ENCODE data around the gene ADRB2.

Gene ADRB2

GRCh38 chr5:148805326-148806290 is 20.8 kb upstream of the ADRB2 start:
- no peak for DNase-seq

DNA sequence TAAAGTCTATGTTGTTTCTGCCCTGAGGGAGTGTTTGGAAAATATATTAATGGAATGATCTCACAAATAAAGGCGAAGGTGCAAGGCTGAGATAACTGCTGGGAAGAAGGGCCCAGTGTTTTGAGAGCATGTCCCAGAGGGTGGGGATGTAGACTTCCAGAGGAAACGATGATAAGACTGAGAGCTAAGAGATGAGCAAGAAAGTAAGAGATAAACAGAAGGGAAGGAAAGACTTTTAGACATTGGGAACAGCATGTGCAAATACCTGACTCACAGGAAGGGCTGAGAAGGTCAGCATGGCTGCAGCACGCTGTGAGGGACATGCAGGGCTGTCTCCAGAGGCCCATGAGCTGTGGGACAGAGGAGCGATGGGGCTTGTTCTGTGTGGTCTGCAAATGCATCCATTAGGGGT is 19.9 kb upstream of the ADRB2 start:
- no peak for DNase-seq

DNA sequence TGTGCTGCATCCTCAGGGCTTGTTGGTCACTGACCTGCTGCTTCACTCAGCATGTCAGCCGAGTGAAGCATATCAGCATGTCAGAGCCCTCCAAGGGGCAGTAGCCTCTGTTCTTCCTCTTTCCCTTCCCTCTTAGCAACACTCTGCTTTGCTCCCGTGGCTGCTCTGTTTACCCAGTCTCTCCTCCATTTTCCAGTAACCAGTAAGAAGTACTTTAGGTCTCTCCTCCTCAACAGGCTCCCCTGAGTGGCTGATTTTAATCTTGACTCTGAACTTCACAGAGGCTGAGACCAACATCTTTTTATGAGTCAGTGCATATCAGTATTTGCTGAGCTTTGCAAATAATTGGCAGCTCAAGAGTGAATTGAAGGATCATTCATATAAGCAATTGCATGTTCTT is 18.6 kb upstream of the ADRB2 start:
- no peak for DNase-seq

DNA sequence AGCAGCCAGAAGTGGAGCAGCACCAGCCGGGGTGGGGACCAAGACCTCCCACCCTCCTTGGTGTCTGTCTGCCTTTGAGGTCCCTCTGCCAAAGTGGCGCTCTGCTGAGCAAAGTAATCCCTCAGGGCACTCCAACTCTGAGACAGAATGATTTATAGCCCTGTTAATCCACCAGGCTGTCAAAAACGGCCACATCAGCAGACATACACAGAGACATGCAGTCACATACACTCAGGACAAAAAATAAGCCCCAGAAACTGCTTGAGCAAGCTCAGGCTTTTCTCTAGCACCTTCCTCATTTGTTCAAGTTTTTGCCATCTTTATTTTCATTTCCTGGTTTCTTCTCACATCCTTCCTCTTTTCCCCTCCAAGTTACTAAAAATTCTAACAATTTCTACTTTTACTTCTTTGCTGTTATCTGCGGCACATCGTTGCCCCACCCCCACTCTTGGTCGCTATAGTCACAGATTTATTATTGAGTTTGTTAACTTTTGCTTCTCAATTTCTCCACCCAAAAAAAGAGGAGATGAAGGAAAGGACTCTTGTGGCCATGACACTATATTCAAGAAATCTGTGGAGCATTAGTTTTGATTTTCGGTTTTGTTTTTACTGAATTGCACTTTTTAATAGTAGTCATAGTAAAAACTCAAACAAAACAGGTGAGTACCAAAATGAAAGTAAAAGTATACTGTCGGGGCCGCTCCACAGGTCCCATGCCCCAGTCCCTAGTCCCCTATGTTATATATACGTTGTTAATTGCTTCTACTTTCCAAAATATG is 17.4 kb upstream of the ADRB2 start:
- DNase-seq: peak; percentile 56

- DNase-seq: no peak
These were observed 16.5 kb upstream of the ADRB2 start for GRCh38 chr5:148809781-148810524.

- DNase-seq: no peak
These were observed 15.6 kb upstream of the ADRB2 start for GRCh38 chr5:148810823-148811222.

GRCh38 chr5:148811756-148812155 is 14.7 kb upstream of the ADRB2 start:
- no peak for DNase-seq

DNA sequence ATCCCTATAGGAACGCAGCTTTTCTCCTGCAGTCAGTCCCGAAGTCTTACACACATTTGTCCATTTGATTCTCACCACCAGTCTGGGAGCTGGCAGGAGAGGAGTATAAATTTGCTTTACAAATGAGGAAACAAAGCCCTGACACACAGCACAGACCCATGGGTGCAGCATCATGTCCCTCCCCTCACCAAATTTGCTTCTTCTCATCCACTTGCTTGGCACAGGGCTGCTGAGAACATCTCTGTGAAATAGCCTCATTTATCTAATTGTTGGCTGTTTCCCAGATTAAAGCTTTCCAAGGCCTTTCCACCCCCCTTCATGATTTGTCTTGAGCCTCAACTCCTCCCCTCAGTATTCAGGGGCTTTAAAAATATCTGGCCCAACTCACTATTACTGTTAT is 11.3 kb upstream of the ADRB2 start:
- DNase-seq: no peak

DNA sequence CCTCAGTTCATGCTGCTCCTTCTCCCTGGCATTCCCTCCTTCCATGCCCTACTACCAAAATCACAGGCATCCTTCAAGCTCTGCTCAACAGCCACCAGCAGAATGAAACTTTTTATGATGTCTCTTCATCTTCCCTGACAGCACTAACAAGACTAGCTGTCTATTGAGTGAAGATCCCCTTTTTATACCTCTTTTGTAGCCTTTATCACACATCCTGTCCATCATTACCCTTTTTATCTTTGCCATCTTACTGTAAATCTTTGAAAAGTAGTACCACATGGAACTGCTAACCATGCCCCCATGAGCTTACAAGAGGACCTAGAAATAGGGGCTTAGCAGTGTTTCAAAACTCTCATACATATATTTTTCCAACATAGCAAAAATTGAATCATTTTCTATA is 10.8 kb upstream of the ADRB2 start:
- no peak for DNase-seq

GRCh38 chr5:148816357-148816756 is 10.1 kb upstream of the ADRB2 start:
- no peak for DNase-seq

- DNase-seq: no peak
These were observed 9.6 kb upstream of the ADRB2 start for GRCh38 chr5:148816782-148817181.

DNA sequence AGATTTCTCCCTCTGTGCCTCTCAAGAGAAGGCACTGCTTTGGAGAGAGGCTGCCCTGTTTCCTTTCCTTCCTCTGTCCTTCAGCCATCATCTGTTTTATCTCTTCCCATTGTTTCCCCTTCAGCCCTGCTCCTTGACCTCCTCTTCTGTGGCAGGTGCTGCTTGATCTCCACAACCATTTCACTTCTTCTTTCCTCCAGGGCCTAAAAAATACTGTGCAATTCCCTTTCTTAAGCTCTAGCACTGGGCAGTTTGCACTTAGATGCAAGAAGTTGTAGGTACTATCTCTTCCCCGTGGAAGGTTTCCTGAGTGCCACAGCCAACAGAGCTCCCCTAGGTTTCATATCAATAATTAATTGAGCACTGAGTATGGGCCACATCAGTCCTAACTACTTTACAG is 8.8 kb upstream of the ADRB2 start:
- DNase-seq: no peak

- DNase-seq: peak; percentile 28
These were observed 5.7 kb upstream of the ADRB2 start for GRCh38 chr5:148820461-148821395.

GRCh38 chr5:148823871-148824270 is 2.5 kb upstream of the ADRB2 start:
- DNase-seq: no peak

- no peak for DNase-seq
These were observed 727 bp upstream of the ADRB2 start for GRCh38 chr5:148825716-148826052.

DNA sequence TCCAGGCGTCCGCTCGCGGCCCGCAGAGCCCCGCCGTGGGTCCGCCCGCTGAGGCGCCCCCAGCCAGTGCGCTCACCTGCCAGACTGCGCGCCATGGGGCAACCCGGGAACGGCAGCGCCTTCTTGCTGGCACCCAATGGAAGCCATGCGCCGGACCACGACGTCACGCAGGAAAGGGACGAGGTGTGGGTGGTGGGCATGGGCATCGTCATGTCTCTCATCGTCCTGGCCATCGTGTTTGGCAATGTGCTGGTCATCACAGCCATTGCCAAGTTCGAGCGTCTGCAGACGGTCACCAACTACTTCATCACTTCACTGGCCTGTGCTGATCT is 294 bp downstream of the ADRB2 start:
- no peak for DNase-seq

DNA sequence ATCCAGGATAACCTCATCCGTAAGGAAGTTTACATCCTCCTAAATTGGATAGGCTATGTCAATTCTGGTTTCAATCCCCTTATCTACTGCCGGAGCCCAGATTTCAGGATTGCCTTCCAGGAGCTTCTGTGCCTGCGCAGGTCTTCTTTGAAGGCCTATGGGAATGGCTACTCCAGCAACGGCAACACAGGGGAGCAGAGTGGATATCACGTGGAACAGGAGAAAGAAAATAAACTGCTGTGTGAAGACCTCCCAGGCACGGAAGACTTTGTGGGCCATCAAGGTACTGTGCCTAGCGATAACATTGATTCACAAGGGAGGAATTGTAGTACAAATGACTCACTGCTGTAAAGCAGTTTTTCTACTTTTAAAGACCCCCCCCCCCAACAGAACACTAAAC is 1.3 kb downstream of the ADRB2 start:
- DNase-seq: no peak

GRCh38 chr5:148828511-148829247 is 2.3 kb downstream of the ADRB2 start:
- DNase-seq: no peak

GRCh38 chr5:148829248-148829594 is 2.8 kb downstream of the ADRB2 start:
- no peak for DNase-seq

DNA sequence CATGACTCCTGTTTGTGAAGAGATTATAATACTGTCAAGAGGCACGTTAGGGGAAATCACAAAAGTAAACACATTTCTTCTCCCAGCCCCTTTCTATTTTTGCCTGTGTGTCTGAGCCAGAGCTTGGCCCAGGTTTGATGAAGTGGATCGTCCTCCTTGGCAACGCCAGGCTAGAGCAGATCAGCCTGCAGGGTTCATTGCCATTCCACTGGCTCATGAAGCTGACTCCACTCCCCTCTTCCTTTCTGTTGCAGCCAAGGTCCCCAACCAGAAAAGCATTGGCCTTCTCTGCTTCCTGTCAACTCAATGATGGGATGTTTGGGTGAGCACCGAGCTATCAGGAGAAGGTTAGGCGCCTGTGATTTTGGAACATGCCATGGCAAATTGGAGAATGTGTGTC is 3.3 kb downstream of the ADRB2 start:
- DNase-seq: no peak

GRCh38 chr5:148830211-148830610 is 3.8 kb downstream of the ADRB2 start:
- DNase-seq: no peak
